ENCODE data around the gene FRMPD1. TPM values are rescaled to one million over a fixed set of nuclear protein-coding genes. Genes with fewer than 3 reads are reported as not detected.

The FRMPD1 gene
- total and polyA plus RNA-seq, 10 of the 15 experiments (the other 5 are each of a cell fraction or from before 2014, with no cell fraction given): 0.01 to 0.08 (median 0.05) TPM; not detected in 6

- Histone ChIP-seq H3K79me2 (ENCODE audit: control insufficient read depth, insufficient read depth, low read length) (no peaks in the 10 kb centered on the region), H4K20me1 (ENCODE audit: control insufficient read depth, insufficient read depth) (no peaks in the 10 kb centered on the region), H3K36me3 (ENCODE audit: control insufficient read depth in 2 of 2, insufficient read depth in 2 of 2, low read length in 1 of 2) (no peaks in the 10 kb centered on the region), H2AFZ (ENCODE audit: control insufficient read depth, low read depth, low read length) (no peak overlapping the region), H3K4me1 (ENCODE audit: control insufficient read depth, insufficient read depth, low read length) (no peaks in the 10 kb centered on the region), H3K27ac (ENCODE audit: control insufficient read depth, insufficient read depth) (no peak overlapping the region), H3K27me3 (replicated peaks in 1 of 2; ENCODE audit: control insufficient read depth in 2 of 2, insufficient read depth in 2 of 2, low read length in 1 of 2) (peaks cover 2 to 4% of the 10 kb centered on the region in 2 experiments), H3K4me2 (ENCODE audit: control insufficient read depth, insufficient read depth) (no peak overlapping the region), H3K9ac (ENCODE audit: control insufficient read depth, insufficient read depth, low read length) (no peak overlapping the region), H3K9me3 (replicated peaks; ENCODE audit: control insufficient read depth, insufficient read depth, low read length) (no peaks in the 10 kb centered on the region), H3K4me3 (no peak overlapping the region)
- TF ChIP-seq BMI1 (IDR thresholded peaks at IDR 0.05; ENCODE audit: borderline replicate concordance): no peak
- TF ChIP-seq HSF1 (IDR thresholded peaks at IDR 0.05; ENCODE audit: low read depth, low read length): no peak
- TF ChIP-seq SRF (IDR thresholded peaks at IDR 0.05; ENCODE audit: low read depth in 2 of 2, low read length in 2 of 2): no peak
- no peak for TF ChIP-seq ZNF217 (IDR thresholded peaks at IDR 0.05)
- TF ChIP-seq SKIL (IDR thresholded peaks at IDR 0.05; ENCODE audit: low read depth, poor library complexity, severe bottlenecking): no peak
- TF ChIP-seq ZZZ3 (IDR thresholded peaks at IDR 0.05; ENCODE audit: control insufficient read depth, insufficient read length, low read depth): no peak
- TF ChIP-seq JUNB (IDR thresholded peaks at IDR 0.05): no peak
- no peak for TF ChIP-seq TCF3 (IDR thresholded peaks at IDR 0.05; ENCODE audit: borderline replicate concordance, insufficient read depth, low read depth, low read length)
- TF ChIP-seq ZNF207 (IDR thresholded peaks at IDR 0.05; ENCODE audit: borderline replicate concordance): no peak
- CTCF ChIA-PET: no interaction called here
- DNase-seq (ENCODE audit: low read depth, low spot score) (no peak), ATAC-seq (no peak), FAIRE-seq (no peak)
- RAD21 ChIA-PET (ENCODE audit: unreplicated experiment): no interaction called here
- SMC1A ChIA-PET (ENCODE audit: uncharacterized antibody, unreplicated experiment): no interaction called here
- WGBS (ENCODE audit: insufficient coverage, insufficient replicate concordance, low lambda C conversion rate, missing lambda C conversion rate): 3% methylated on average over 2 of the region's 2 CpGs
- intact Hi-C loops (cut with micrococcal nuclease; ENCODE audit: unreplicated experiment) (no loop called here), in situ Hi-C loops (cut with MboI) (no loop called here)
- POLR2A ChIA-PET: interaction anchor here (0.6 kb wide), 1 partner anchor 97 kb away, joined by 4 read pairs; no protein-coding TSS in a partner anchor
- BruUV-seq (replicated peaks): no TSS peak
These were observed 26.7 kb downstream of the FRMPD1 start for GRCh38 chr9:37677435-37677834.

Measured in GM12878 (cell line).